HCT116 (cell line): Measurements from ENCODE around the gene GRIN2A. TPM values are rescaled to one million over a fixed set of nuclear protein-coding genes. Genes with fewer than 3 reads are reported as not detected.

Experiments
- ATAC-seq: fragments of 200-7000 bp; cut with Tn5 transposase; 2 replicates; pipeline ENCODE4 v1.9.1; 2020; ENCODE audit warnings: mild to moderate bottlenecking, moderate library complexity
- BruUV-seq: library from RNA; stranded (reverse); fragments of 400-500 nt; replicated peaks from 2 replicates; lab custom pipeline; 2021; lab: Mats Ljungman, UMichigan
- CTCF ChIA-PET: fragments of 300-600 bp; sonication (Branson Sonifier 250); formaldehyde crosslinking; loops from one replicate; lab custom pipeline; 2021; ENCODE audit warnings: antibody characterized with exemption; lab: Charles Lee
- POLR2A ChIA-PET: fragments of 300-600, 350-600 bp; sonication (Branson Sonifier 250); formaldehyde crosslinking; loops from one replicate; lab custom pipeline; 2021; ENCODE audit warnings: antibody characterized with exemption; lab: Charles Lee
- RAD21 ChIA-PET, 2 experiments: fragments of 300-600 bp; sonication (Branson Sonifier 250); formaldehyde crosslinking; loops; one replicate each; lab custom pipeline; 2023; ENCODE audit warnings: low total read pairs in 2 of 2; ENCODE audit not compliant: uncharacterized antibody in 2 of 2, unreplicated experiment in 2 of 2, low non-redundant PET in 1 of 2; lab: Charles Lee
- DNase-seq: peaks from one replicate; pipeline ENCODE4 v3.0.0-alpha.2; 2010; ENCODE audit warnings: low read depth, low spot score
- H2AFZ ChIP-seq: fragments of 200-600 bp; shearing (Covaris generic), sonication (generic); 2 replicates; pipeline ENCODE4 v1.6.1; 2017; ENCODE audit warnings: low read depth, mixed run types, mixed read lengths, antibody characterized with exemption, low read length; ENCODE audit not compliant: poor library complexity, severe bottlenecking
- H3K27ac ChIP-seq: 2 replicates; pipeline ENCODE4 v1.5.1; 2012; ENCODE audit warnings: low read depth, low read length
- H3K27me3 ChIP-seq: fragments of 200-600 bp; sonication (generic); 2 replicates; pipeline ENCODE4 v1.6.1; 2016; ENCODE audit warnings: mixed run types, low read length, mixed read lengths; ENCODE audit not compliant: insufficient read depth
- H3K36me3 ChIP-seq, 2 experiments: fragments of 200-500 bp in 1 of 2; fragments of 200-600 bp in 1 of 2; sonication (Bioruptor generic) in 1 of 2; sonication (generic) in 1 of 2; 2 replicates each; pipeline versions ENCODE4 v1.5.1 to v1.6.1; 2014 to 2016; ENCODE audit warnings: low read length in 2 of 2, inconsistent platforms in 1 of 2, mixed read lengths in 1 of 2, mixed run types in 1 of 2; ENCODE audit not compliant: insufficient read depth in 2 of 2, control insufficient read depth in 1 of 2
- H3K4me1 ChIP-seq, 2 experiments: fragments of 200-600 bp in 1 of 2; sonication (generic) in 1 of 2; 2 replicates each; pipeline versions ENCODE4 v1.5.1 to v1.6.1; 2012 to 2017; ENCODE audit warnings: low read length in 2 of 2, inconsistent platforms in 1 of 2, mild to moderate bottlenecking in 1 of 2, mixed read lengths in 1 of 2, mixed run types in 1 of 2, moderate library complexity in 1 of 2; ENCODE audit not compliant: insufficient read depth in 2 of 2, control insufficient read depth in 1 of 2
- H3K4me2 ChIP-seq: fragments of 200-600 bp; sonication (generic); 2 replicates; pipeline ENCODE4 v1.6.1; 2017; ENCODE audit warnings: mixed run types, low read length, mixed read lengths
- H3K4me3 ChIP-seq, 2 experiments: fragments of 200-600 bp in 1 of 2; sonication (generic) in 1 of 2; replicated peaks in 1 of 2; 2 replicates each; pipeline ENCODE4 v1.5.1; 2011 to 2016; ENCODE audit warnings: low read length in 2 of 2, control low read depth in 1 of 2, low read depth in 1 of 2, mild to moderate bottlenecking in 1 of 2, mixed read lengths in 1 of 2, mixed run types in 1 of 2
- H3K79me2 ChIP-seq: fragments of 200-600 bp; sonication (generic); 2 replicates; pipeline ENCODE4 v1.6.1; 2017; ENCODE audit warnings: mild to moderate bottlenecking, mixed run types, low read length, moderate library complexity, mixed read lengths; ENCODE audit not compliant: insufficient read depth
- H3K9ac ChIP-seq: fragments of 200-600 bp; sonication (generic); 2 replicates; pipeline ENCODE4 v1.6.1; 2016; ENCODE audit warnings: low read length, mixed read lengths
- H3K9me2 ChIP-seq: fragments of 200-600 bp; sonication (generic), shearing (Covaris generic); 2 replicates; pipeline ENCODE4 v1.6.1; 2017; ENCODE audit warnings: mixed run types, mild to moderate bottlenecking, moderate library complexity; ENCODE audit not compliant: insufficient read depth
- H3K9me3 ChIP-seq, 2 experiments: fragments of 200-500 bp in 1 of 2; fragments of 200-600 bp in 1 of 2; sonication (Bioruptor generic) in 1 of 2; sonication (generic) in 1 of 2; 2 replicates each; pipeline ENCODE4 v1.6.1; 2014 to 2017; ENCODE audit warnings: low read length in 2 of 2, mixed read lengths in 2 of 2, inconsistent platforms in 1 of 2, low read depth in 1 of 2, mild to moderate bottlenecking in 1 of 2, mixed run types in 1 of 2, moderate library complexity in 1 of 2; ENCODE audit not compliant: control insufficient read depth in 1 of 2, insufficient read depth in 1 of 2
- H4K20me1 ChIP-seq: fragments of 200-600 bp; sonication (generic), shearing (Covaris generic); 2 replicates; pipeline ENCODE4 v1.6.1; 2017; ENCODE audit warnings: mixed run types, mild to moderate bottlenecking, moderate library complexity; ENCODE audit not compliant: insufficient read depth
- ATF3 ChIP-seq: IDR thresholded peaks from 2 replicates; pipeline ENCODE4 v1.6.1; 2012
- CBX3 ChIP-seq: IDR thresholded peaks from 2 replicates; pipeline ENCODE4 v1.6.1; 2012; ENCODE audit warnings: low read depth
- EGR1 ChIP-seq: IDR thresholded peaks from 2 replicates; pipeline ENCODE4 v1.6.1; 2012; ENCODE audit warnings: low read depth
- ELF1 ChIP-seq: IDR thresholded peaks from 2 replicates; pipeline ENCODE4 v1.6.1; 2012; ENCODE audit warnings: low read depth, borderline replicate concordance
- EZH2phosphoT487 ChIP-seq: fragments of 200-600 bp; IDR thresholded peaks from 2 replicates; pipeline ENCODE4 v1.6.1; 2018; ENCODE audit warnings: antibody characterized with exemption, borderline replicate concordance
- FOSL1 ChIP-seq: IDR thresholded peaks from 2 replicates; pipeline ENCODE4 v1.6.1; 2012; ENCODE audit warnings: low read depth
- JUND ChIP-seq: IDR thresholded peaks from 2 replicates; pipeline ENCODE4 v1.6.1; 2012
- MAX ChIP-seq: IDR thresholded peaks from 2 replicates; pipeline ENCODE4 v1.6.1; 2012
- POLR2A ChIP-seq: IDR thresholded peaks from 2 replicates; pipeline ENCODE4 v1.7.0; 2011; ENCODE audit warnings: borderline replicate concordance; ENCODE audit not compliant: insufficient read depth, insufficient read length; ENCODE audit errors: extremely low read depth
- POLR2AphosphoS5 ChIP-seq: IDR thresholded peaks from 2 replicates; pipeline ENCODE4 v1.6.1; 2011; ENCODE audit warnings: mild to moderate bottlenecking, low read depth, low read length, moderate library complexity
- RAD21 ChIP-seq: IDR thresholded peaks from 2 replicates; pipeline ENCODE4 v1.6.1; 2012; ENCODE audit warnings: low read depth, mild to moderate bottlenecking
- REST ChIP-seq: IDR thresholded peaks from 2 replicates; pipeline ENCODE4 v1.6.1; 2012; ENCODE audit warnings: low read depth
- SIN3A ChIP-seq: IDR thresholded peaks from 2 replicates; pipeline ENCODE4 v1.6.1; 2012; ENCODE audit warnings: low read depth
- SP1 ChIP-seq: IDR thresholded peaks from 2 replicates; pipeline ENCODE4 v1.6.1; 2012; ENCODE audit warnings: low read depth
- SRF ChIP-seq: IDR thresholded peaks from 2 replicates; pipeline ENCODE4 v1.6.1; 2012; ENCODE audit warnings: low read depth
- TCF7L2 ChIP-seq: IDR thresholded peaks from 2 replicates; pipeline ENCODE4 v1.7.0; 2011; ENCODE audit warnings: borderline replicate concordance, inconsistent platforms; ENCODE audit not compliant: insufficient read depth, insufficient read length; ENCODE audit errors: extremely low read depth
- ZFX ChIP-seq: fragments of 450-650 bp; IDR thresholded peaks from 2 replicates; pipeline ENCODE4 v1.6.1; 2017
- ZNF274 ChIP-seq: fragments of 200-500 bp; sonication (Bioruptor generic); IDR thresholded peaks from 2 replicates; pipeline ENCODE4 v1.6.1; 2014; ENCODE audit warnings: mild to moderate bottlenecking, low read depth, low read length, inconsistent platforms
- intact Hi-C: fragments of 100-400 bp; cut with micrococcal nuclease; formaldehyde crosslinking; loops from 2 replicates; pipeline ENCODE4 v1.10.0; 2022
- total RNA-seq: library from RNA; stranded (reverse); gene quantifications from one replicate; pipeline ENCODE4 v1.2.1, GENCODE V29; 2021; ENCODE audit not compliant: unreplicated experiment

GRIN2A gene
- total RNA-seq, 1 experiment from 2014 or later = 0.02 TPM

GRCh38 chr16:10090816-10091215 lies 91.4 kb downstream of the GRIN2A start:
- POLR2A ChIA-PET = no interaction called here

More at GRCh38 chr16:10090816-10091215, 91.4 kb downstream of the GRIN2A start:
- H3K4me3 ChIP-seq = no peak overlapping the region
- H3K9me3 ChIP-seq = no peaks in the 10 kb centered on the region
- intact Hi-C loops = no loop called here
- H3K27me3 ChIP-seq = peaks cover 4% of the 10 kb centered on the region; the same call in 1 of the 2 replicates
- TF ChIP-seq RAD21 (no peak), MAX (no peak), ZFX (no peak), REST (no peak), ELF1 (no peak), SIN3A (no peak), POLR2AphosphoS5 (no peak), SP1 (no peak), ATF3 (no peak), EZH2phosphoT487 (no peak), ZNF274 (no peak), CBX3 (no peak), EGR1 (no peak), FOSL1 (no peak), JUND (no peak), TCF7L2 (no peak), SRF (no peak), POLR2A (no peak)
- ATAC-seq (no peak), DNase-seq (no peak)
- no peaks in the 10 kb centered on the region for H3K36me3 ChIP-seq
- H3K4me2 ChIP-seq = no peak overlapping the region
- no peak overlapping the region for H3K9ac ChIP-seq
- H3K27ac ChIP-seq = no peak overlapping the region
- H3K4me1 ChIP-seq = no peaks in the 10 kb centered on the region
- no peaks in the 10 kb centered on the region for H4K20me1 ChIP-seq
- ChIA-PET CTCF (no interaction called here), RAD21 (no interaction called here)
- no peaks in the 10 kb centered on the region for H3K79me2 ChIP-seq
- H2AFZ ChIP-seq = no peak overlapping the region
- H3K9me2 ChIP-seq = no peaks in the 10 kb centered on the region
- BruUV-seq = no TSS peak
